AG08396 (cell line): ENCODE results near the gene NUDT14.

Experiments used
- DNase-seq: peaks from one replicate; pipeline ENCODE4 v3.0.0; 2012; ENCODE audit warnings: low spot score, mixed read lengths

Gene NUDT14

DNA sequence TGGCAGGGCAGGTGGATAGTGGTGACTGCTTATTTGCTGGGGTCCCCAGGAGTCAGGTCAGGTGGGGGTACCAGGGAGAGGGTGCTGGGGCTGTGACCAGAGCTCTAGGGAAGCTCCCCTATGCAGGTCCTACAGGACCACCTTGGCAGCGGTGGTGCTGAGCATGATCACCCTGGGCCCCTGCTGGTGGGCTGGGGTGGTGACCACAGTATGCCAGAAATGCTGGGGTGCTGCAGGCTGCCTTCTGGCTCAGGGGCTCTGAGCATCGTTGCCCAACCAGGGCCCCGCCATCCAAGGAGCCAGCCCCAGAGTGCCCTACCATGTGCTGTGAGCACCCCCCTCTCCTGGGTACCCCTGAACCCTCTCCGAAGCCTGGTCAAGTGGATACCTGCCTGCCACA lies 17.5 kb upstream of the NUDT14 start:
- DNase-seq, result no peak

DNA sequence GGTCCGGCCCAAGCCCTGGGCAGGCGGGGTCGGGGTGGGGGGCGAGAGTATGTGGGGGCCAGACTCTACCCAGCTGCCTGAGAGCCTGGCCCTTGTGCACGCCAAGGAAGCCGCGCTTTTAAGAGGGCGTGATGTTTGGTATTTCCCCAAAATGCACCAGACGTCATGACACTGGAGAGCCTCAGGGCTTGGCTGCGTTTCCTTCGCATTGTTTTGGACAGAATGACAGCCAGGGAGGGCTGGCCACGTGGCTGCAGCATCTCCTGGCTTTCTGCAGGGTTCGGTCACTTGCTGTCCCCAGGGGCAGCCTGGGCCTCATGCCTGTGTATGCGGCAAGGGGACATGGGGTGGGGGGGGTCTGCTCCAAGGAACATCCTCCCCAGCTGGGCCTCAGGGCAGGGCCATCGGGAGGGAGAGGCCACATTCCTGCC lies 16.1 kb upstream of the NUDT14 start:
- peak; percentile 74 for DNase-seq

DNA sequence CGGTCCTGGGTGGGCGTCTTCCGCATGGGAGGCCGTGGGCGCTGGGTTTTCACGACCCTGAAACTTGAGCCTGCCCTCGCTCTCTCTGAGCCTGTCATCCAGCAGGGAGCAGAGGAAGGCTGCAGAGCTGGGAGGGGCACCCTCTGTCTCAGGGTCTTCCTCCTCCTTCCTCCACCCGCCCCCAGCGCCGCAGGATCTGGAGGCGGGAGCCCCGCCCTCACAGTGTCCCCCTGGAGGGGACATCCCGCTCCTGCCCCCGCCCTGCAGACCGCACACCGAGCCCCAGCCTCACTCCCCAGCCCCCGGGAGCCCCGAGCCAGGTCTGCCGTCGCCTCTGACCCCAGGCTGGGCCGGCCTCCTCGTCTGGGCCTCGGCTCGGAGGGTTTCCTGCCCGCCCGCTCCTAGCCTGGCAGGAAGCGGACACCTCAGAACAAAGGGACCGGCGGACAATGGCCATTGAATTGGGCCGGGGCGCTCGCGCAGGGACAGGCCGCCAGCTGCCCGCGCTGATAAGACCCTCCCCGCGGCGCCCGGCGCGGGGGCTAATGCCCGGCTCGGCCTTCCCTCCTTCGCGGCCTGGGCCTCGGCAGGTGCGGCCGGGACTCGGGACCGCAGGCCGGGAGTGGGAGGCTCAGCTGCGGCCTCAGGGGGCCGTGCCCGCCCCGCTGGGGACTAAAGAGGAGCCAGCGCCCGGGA lies 15.3 kb upstream of the NUDT14 start:
- DNase-seq, result no peak

GRCh38 chr14:105195522-105196264 lies 14.6 kb upstream of the NUDT14 start:
- no peak for DNase-seq

GRCh38 chr14:105195051-105195450 lies 13.9 kb upstream of the NUDT14 start:
- no peak for DNase-seq

GRCh38 chr14:105193916-105194782 lies 13.0 kb upstream of the NUDT14 start:
- DNase-seq, result no peak

DNA sequence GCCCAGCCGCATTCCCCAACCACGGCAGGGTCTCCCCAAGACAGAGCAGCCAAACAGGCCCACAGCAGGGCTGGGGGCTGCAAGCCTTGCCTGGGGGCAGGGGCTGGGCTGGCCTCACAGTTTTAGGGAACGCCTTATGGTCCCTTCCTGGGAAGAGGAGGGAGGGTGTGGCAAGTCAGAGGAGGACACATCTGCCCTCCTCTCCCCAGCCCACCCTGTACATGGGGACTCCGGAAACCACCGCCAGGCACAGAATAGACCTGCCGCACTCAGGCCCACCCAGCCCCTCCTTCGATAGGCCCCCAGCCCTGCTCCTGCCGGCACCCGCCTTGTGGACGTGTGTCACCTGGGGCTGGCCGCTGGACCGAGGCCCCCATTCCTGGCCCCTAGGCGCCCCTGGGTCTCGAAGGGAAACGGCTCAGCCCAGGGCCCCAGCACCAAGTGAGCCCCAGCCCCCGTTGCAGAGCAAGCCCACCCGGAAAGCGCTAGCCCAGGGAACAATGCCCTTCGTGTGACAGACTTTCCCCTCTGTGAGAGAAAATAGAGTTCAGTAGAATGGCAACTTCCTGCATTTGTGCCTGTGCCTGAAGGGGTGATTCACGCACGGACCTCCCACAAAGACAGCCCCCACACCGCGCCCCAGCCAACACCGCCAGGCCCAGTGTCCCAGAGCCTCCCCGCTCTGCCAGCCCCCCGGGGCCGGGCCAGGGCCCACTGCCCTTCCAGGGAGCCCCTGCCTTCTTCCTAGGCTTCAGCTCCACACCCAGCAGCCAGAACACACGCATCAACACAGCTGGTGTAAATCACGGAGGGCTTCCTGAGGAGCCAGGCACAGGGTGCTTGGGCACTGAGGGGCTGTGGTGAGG lies 12.0 kb upstream of the NUDT14 start:
- peak; percentile 68 for DNase-seq

GRCh38 chr14:105187935-105188524 lies 6.9 kb upstream of the NUDT14 start:
- no peak for DNase-seq

DNA sequence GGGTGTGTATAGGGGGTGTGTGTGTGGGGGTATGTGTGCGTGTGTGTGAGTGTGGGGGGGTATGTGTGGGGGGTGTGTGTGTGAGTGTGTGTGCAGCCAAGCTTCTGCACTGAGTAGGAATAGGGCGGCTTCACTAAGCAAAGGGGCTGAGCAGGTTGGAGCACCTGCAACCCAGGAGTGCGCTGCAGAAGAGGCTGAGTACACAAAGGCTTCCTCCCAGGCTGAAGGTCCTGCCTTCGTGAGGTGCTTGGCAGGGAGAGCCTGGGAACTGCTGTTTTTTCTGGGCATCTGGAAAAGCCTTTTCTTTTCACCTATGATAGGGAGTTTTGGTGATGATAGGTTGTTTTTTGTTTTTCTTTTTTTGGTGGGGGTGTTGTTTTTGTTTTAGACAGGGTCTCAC lies 6.0 kb upstream of the NUDT14 start:
- no peak for DNase-seq

- no peak for DNase-seq
Measured at GRCh38 chr14:105185973-105186372, 4.9 kb upstream of the NUDT14 start.

DNA sequence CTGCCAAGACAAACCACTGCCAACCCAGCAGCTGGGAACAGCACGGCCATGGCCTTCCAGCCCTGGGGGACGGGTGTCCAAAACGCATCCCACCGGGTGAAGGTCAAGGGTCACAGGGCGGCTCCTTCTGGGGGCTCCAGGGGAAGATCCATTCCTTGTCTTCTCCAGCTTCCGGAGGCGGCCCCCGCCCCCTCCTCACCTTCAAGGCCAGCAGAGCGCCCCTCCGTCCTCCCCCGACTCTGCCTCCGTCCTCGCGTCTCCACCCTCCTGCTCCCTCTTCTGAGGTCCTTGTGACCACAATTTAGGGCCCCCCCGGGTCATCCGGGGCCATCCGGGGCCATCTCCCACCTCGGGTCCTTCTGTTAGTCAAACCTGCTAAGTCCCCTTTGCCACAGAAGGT lies 3.9 kb upstream of the NUDT14 start:
- DNase-seq, result no peak

- DNase-seq, result no peak
Measured at GRCh38 chr14:105184461-105184860, 3.3 kb upstream of the NUDT14 start.

- no peak for DNase-seq
Measured at GRCh38 chr14:105182296-105183020, 1.3 kb upstream of the NUDT14 start.

DNA sequence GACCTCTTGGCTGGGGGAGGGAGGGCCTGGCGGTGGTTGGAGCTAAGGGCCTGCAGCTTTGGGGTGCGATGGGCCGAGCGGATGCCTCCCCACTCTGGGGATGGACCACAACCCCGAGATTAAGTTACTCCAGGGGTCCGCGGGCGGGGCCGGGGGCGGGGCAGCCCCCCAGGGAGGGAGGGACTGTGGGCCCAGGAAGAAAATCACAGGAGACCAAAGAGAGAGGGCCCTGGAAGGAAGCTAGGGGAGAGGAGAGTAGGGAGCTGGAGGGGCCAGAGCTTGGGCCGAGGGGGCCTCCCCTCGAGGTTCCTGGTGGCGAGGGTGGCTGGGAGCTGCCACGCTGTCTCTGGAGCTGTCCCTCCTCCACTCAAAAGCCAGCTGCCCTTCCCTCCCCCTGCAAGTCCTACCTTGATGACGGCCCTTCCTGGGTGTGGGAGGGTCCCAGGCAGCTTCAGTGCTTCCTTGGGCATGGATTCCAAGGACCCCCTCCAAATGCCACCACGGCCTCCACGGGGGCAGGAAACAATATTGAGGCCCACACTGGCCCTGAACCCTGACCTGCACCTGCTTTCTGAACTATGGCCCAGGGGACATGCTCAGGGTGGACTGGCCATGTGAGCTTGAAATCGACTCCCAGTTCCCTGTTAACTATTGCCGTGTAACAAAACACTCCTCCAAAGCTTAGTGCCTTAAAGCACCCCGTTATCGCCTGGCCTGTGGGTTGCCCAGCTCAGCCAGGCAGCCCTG lies 610 bp upstream of the NUDT14 start:
- DNase-seq, result no peak

DNA sequence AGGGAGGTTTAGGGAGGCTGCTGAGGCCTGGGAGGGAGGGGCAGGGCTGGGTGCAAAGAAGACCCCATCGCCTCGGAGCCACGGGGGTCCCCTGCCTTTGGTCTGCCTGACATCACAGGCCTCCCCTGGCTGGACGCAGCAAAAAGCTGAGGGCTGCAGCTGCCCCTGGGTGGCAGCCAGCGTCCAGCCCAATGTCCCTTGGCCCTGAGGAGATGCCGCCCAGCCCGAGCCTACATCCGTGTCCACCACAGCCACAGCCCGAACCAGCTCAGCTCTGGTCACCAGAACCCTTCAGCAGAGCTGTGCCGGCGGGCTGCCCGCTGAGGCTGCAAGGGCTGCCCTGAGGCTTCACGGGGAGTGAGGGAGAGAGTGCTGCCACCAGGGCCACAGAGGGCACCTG lies 1.9 kb downstream of the NUDT14 start:
- no peak for DNase-seq

GRCh38 chr14:105178868-105179140 lies 2.3 kb downstream of the NUDT14 start:
- no peak for DNase-seq

GRCh38 chr14:105178069-105178867 lies 2.8 kb downstream of the NUDT14 start:
- no peak for DNase-seq

DNA sequence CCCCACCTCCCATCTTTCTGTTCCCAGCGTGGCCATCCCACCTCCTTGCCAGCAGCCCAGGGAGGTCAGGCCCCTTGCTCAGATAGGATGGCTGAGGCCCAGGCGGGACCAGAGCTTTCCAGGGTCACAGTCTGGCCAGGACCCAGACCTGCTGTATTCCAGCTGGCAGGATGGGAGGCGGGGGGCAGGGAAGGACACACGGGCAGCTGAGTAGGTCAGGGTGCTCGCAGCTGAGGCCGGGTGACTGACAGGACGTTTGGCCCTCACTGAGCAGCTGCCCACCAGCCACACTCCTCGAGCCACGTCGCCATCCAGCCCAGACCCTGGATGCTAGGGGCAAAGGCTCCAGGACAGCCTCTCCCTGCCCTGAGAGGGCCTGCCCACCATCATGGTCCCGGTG lies 4.0 kb downstream of the NUDT14 start:
- no peak for DNase-seq

DNA sequence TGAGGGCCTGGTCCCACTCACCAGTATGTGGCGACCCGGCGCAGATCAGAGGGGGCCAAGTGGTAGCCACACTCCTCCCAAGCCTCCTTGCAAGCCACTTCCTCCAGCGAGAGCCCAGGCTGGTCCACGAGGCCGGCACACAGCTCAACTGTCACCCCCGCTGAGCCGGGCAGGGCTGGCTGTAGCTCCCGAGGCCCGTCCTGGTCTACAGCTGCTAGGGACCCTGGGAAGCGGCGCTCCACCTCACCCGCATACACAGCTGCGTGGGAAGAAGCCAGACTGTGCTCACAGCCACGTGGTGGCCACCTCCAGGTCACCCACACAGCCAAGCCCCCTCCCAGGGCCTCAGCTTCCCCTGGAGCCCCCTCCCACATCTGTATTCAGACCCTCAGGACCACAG lies 4.6 kb downstream of the NUDT14 start:
- no peak for DNase-seq
